NCI-H2171 (cell line): Measurements from ENCODE around the gene THAP2.
"Not testable (repeated sequence)": the region's sequence is repeated elsewhere in the genome, so short reads cannot be mapped to it uniquely, and the experiment has no call there.

ENCODE experiments used
- DNase-seq: peaks from one replicate; lab custom pipeline; 2025; lab: John Stamatoyannopoulos, UW

The THAP2 gene

DNA sequence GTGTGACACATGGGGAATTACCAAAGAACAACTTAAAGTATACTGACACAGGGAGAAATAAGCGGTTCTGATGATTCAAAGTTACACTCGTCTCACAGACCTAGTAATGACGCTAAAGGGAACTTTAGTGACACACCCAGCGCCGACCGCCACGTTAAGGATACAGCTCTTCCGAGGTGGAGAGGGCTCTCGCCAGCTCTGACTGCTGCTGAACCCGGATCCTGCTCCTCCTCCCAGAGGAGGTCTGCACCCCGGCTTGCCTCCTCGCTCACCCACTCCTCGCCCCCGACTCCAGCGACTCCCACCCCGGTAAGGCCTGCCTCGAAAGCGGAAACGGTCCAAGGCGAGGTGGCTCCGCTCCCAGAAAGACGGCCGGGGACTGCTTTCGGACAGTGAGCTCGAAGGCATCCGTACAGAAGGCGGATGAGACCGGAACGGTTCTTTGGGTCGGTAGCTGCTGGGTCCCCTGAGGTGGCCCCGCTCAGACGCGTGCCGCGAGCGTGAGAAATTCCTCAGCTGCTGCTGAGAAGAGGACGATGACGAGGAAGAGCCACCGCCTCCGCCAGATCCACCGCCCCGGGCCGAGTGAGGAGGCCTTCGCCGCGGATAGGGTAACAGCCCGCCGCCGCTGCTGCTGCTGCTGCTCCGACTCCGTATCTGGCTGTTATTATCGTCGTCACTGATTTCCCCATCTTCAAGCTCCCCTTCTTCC, 1.1 kb upstream of the THAP2 start:
- peak; percentile 26 for DNase-seq

DNA sequence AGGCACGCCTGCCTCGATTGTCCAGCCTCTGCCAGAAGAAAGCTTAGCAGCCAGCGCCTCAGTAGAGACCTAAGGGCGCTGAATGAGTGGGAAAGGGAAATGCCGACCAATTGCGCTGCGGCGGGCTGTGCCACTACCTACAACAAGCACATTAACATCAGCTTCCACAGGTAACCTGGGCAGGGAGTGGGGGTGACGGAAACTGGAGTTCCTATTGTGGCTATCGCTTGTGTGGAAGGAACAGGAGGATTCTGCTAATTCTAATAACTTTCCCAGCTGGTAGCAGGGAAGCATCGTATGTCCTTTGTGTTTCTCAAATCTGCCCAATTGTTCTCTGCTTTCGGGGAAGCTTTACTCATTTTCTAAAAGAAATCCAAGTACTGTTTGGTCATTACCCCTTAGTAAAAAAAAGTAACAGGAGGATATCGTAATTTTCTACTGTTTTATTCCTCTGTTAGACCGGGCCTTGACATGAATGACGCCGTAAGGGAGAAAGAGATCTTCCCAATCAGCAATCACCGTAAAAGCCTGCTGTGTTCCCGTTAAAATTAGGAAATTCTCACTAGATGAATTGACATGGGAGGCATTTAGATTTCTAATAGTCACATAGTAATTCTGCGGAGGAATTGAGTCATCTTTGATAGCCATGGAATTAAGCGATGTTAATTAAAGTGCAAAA, 449 bp downstream of the THAP2 start:
- DNase-seq: no peak

DNA sequence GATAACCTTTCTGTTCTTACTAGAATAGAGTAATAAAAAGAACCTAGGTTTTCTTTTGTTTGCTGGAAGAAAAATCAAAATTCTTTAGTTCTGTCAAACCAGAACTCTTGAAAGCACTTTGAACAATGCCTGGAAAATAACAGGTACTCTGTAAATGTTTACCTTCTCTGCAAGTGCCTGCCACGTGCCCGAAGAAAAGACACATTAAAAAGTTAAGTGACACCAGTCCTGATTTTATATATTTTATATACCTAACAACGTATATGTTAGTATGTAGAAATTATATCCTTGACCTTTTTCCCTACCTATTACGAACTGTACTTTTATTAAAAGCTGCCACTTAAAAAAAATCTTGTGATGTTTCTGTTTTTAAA, 976 bp downstream of the THAP2 start:
- DNase-seq: no peak

DNA sequence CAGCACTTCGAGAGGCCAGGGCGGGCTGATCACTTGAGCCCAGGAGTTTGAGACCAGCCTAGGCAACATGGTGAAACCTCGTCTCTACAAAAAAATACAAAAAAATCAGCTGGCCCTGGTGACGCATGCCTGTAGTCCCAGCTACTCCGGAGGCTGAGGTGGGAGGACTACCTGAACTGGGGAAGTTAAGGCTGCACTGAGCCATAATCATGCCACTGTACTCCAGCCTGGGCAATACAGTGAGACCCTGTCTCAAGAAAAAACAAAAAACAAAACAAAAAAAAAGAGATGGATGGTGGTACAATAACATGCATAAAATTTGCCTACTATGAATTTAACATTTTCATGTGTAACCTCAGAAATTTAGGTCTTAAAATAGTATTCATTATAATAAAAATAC, 2.2 kb downstream of the THAP2 start:
- DNase-seq: no peak

DNA sequence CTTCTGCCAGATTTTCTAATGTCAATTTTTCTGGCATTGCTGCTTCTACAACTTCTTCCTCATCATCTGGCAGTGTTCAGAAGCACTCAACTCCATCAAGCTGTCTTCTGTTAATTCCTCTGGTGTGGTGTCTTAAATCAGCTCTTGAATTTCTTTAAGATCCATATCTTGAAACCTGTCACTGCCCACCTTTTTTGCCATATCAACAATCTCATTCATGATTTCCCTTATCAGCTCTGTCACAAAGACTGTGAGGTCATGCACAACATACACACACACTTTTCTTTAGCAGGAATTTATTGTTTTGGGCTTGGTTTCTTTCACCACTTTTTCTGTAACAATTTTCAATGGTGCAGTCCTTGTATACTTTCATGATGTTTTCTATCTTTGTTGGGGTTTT, 7.2 kb downstream of the THAP2 start:
- DNase-seq: no peak

GRCh38 chr12:71671816-71672215, 7.7 kb downstream of the THAP2 start:
- DNase-seq: peak; percentile 60

DNA sequence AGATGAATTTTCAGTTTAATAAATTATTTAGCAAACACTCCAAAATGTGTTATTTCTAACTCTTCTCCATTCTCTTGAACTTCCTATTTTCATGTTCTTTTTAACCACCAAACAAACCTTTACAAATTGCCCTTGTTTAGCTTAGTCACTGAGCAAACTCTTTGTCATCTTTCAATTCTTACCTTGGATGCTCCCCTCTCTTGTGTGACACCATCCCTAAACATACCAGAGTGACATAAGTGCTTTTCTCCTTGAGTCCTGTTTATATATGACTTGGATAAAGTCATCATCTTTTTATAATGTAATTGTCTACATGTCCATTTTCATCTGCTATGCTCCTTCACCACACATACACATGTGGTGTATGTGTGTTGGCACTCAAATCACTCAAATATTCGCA, 18.4 kb downstream of the THAP2 start:
- no peak for DNase-seq

GRCh38 chr12:71683633-71684032, 19.5 kb downstream of the THAP2 start:
- DNase-seq: no peak

DNA sequence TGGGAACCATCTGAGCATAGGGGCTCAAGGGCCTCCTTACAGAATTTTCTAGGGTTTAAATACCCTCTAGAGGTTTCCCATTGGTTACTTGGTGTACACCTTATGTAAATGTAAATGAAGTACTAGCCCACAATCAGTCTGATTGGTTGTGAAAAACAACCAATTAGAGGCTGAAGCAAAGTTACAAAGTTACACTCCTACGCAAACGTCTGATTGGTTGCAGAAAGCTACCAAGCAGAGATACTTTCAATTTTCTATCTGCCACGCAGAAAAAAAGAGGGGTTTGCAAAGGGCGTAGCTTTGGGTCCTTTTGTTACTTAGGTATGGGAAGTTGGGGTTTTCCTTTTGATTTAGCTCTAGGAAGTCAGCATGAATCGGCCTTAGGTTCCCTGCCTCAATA, 20.0 kb downstream of the THAP2 start:
- no peak for DNase-seq

GRCh38 chr12:71685312-71685906, 21.3 kb downstream of the THAP2 start:
- DNase-seq: no peak

DNA sequence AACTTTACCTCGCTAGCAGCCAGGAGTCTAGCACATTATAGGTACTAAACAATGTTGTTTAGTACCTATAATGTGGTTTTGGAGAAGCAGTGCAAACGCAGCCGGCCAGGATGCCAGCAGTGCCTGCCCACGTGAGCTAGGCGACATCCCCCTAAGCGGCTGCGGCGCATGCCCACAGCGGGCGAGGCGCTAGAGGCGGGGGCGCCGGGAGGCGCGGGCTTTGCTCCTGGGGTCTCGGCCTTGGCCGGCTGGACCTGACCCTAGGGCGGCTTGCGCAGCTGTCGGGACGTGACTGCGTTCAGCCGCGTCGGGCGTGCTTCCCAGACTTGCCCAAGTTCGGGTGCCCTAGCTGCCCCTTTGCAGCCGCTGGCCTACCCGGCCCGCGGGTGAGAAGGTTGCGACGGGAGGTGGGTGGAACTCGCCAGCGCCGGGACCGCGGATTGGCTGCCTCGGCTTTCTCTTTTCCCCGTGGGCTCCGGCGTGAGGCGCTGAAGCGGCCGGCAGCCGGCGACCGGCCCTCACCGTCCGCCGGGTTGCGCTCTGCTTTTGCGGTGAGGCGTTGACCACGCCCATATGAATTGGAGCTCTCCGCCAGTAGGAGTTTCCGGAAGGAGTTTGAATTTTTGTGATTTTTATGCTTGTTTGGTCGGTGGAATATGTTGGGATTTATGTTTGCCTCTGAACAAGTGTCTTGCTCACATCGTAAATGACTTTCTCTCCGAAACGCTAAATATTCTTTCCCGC, 22.0 kb downstream of the THAP2 start, which contains the start of gene TMEM19:
TMEM19 (plus strand) TSS at position 169 of the 744 bp plus-strand sequence. CDS start 599 bp downstream, outside the sequence.
- DNase-seq: peak; percentile 80

GRCh38 chr12:71686658-71687025, 22.5 kb downstream of the THAP2 start:
- DNase-seq: no peak

- not testable (repeated sequence) for DNase-seq
Measured at GRCh38 chr12:71687172-71687571, 23.1 kb downstream of the THAP2 start.

GRCh38 chr12:71688961-71689570, 25.0 kb downstream of the THAP2 start:
- no peak for DNase-seq

GRCh38 chr12:71691504-71692129, 27.5 kb downstream of the THAP2 start:
- DNase-seq: peak; percentile 66

DNA sequence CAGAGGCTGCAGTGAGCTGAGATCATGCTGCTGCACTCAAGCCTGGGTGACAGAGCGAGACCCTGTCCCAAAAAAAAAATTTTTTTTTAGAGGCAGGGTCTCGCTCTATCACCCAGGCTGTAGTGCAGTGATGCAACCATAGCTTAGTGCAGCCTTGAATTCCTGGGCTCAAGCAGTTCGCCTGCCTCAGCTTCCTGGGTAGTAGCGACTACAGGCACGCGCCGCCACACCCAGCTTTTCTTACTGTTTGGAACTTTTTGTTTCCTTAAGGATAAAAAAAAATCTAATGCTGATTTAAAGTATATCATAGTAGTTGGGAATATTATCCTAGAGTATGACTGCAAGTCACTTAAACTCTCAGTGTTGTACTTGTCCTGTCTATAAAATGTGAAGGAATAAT, 29.0 kb downstream of the THAP2 start:
- no peak for DNase-seq

DNA sequence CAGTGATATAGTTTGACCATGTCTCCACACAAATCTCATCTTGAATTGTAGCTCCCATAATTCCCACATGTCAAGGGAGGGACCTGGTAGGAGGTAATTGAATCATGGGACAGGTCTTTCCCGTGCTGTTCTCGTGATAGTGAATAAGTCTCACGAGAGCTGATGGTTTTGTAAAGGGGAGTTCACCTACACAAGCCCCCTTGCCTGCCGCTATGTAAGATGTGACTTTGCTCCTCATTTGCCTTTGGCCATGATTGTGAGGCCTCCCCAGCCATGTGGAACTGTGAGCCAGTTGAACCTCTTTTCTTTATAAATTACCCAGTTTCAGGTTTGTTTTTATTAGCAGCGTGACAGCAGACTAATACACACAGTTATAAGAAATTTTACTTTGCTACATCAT, 29.6 kb downstream of the THAP2 start:
- DNase-seq: not testable (repeated sequence)

GRCh38 chr12:71694099-71694820, 30.2 kb downstream of the THAP2 start:
- peak; percentile 36 for DNase-seq

GRCh38 chr12:71695782-71696181, 31.7 kb downstream of the THAP2 start:
- no peak for DNase-seq

DNA sequence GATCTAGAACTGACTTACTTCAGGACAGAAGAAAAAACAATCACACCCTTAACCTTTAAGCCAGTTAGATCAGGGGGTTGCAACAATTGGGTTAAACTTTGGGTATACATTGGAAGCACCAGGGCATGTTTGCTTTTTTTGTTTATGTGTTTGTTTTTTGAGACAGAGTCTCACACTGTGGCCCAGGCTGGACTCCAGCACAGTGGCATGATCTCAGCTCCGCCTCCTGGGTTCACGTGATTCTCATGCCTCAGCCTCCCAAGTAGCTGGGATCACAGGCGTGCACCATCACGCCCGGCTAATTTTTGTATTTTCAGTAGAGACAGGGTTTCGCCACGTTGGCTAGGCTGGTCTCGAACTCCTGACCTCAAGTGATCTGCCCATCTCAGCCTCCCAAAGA, 38.1 kb downstream of the THAP2 start:
- DNase-seq: not testable (repeated sequence)

GRCh38 chr12:71702590-71702989, 38.5 kb downstream of the THAP2 start:
- DNase-seq: no peak
